HG03060 (cell line): ENCODE measurements around the gene MRTFB.

ENCODE experiments used
- ATAC-seq: cut with Tn5 transposase; IDR thresholded peaks from one replicate; pipeline ENCODE4 v1.9.1; 2021; ENCODE audit warnings: low read depth, moderate number of reproducible peaks; ENCODE audit not compliant: unreplicated experiment

Gene MRTFB

GRCh38 chr16:14215941-14216340 lies 144.8 kb downstream of the MRTFB start:
- no peak for ATAC-seq

GRCh38 chr16:14219983-14220382 lies 148.9 kb downstream of the MRTFB start:
- no peak for ATAC-seq

GRCh38 chr16:14223632-14224031 lies 152.5 kb downstream of the MRTFB start:
- ATAC-seq: no peak

- ATAC-seq: no peak
Observed at GRCh38 chr16:14225457-14225856, 154.3 kb downstream of the MRTFB start.

GRCh38 chr16:14232106-14232864 lies 161.2 kb downstream of the MRTFB start:
- no peak for ATAC-seq

GRCh38 chr16:14236401-14236800 lies 165.3 kb downstream of the MRTFB start:
- ATAC-seq: no peak

- no peak for ATAC-seq
Observed at GRCh38 chr16:14238756-14239155, 167.6 kb downstream of the MRTFB start.

GRCh38 chr16:14239791-14240190 lies 168.7 kb downstream of the MRTFB start:
- no peak for ATAC-seq

- ATAC-seq: no peak
Observed at GRCh38 chr16:14240219-14240843, 169.2 kb downstream of the MRTFB start.

- ATAC-seq: no peak
Observed at GRCh38 chr16:14240964-14241363, 169.8 kb downstream of the MRTFB start.

- no peak for ATAC-seq
Observed at GRCh38 chr16:14241631-14242030, 170.5 kb downstream of the MRTFB start.

GRCh38 chr16:14242769-14243168 lies 171.7 kb downstream of the MRTFB start:
- no peak for ATAC-seq

- ATAC-seq: no peak
Observed at GRCh38 chr16:14244196-14245010, 173.3 kb downstream of the MRTFB start.

GRCh38 chr16:14248791-14249190 lies 177.7 kb downstream of the MRTFB start:
- no peak for ATAC-seq

GRCh38 chr16:14249291-14250032 lies 178.3 kb downstream of the MRTFB start:
- ATAC-seq: no peak

GRCh38 chr16:14251419-14251818 lies 180.3 kb downstream of the MRTFB start:
- ATAC-seq: no peak

- no peak for ATAC-seq
Observed at GRCh38 chr16:14252860-14253259, 181.7 kb downstream of the MRTFB start.

- ATAC-seq: no peak
Observed at GRCh38 chr16:14263011-14263410, 191.9 kb downstream of the MRTFB start.

GRCh38 chr16:14263769-14264168 lies 192.7 kb downstream of the MRTFB start:
- no peak for ATAC-seq

GRCh38 chr16:14264327-14264943 lies 193.3 kb downstream of the MRTFB start:
- ATAC-seq: no peak
